HepG2 (cell line): ENCODE results near the gene RAB3D. TPM values are rescaled to one million over a fixed set of nuclear protein-coding genes. Genes with fewer than 3 reads are reported as not detected.

Experiments
- ATF6 ChIP-seq: sonication (generic); formaldehyde crosslinking; conservative IDR thresholded peaks from 2 replicates; pipeline ENCODE4 v1.4.0; 2020; ENCODE audit warnings: missing genetic modification reagents
- CBX1 ChIP-seq: IDR thresholded peaks from one replicate; pipeline ENCODE4 v1.6.1; 2016; ENCODE audit warnings: antibody characterized with exemption, low read depth
- KLF9 ChIP-seq: IDR thresholded peaks from 2 replicates; pipeline ENCODE4 v1.6.1; 2016; ENCODE audit warnings: low read depth
- MXD1 ChIP-seq: sonication (generic); formaldehyde crosslinking; IDR thresholded peaks from 2 replicates; pipeline ENCODE4 v1.4.0; 2020; ENCODE audit warnings: mild to moderate bottlenecking, missing genetic modification reagents
- THRA ChIP-seq: sonication (generic); formaldehyde crosslinking; IDR thresholded peaks from 2 replicates; pipeline ENCODE4 v1.4.0; 2020; ENCODE audit warnings: missing genetic modification reagents, borderline replicate concordance
- YY1 ChIP-seq: IDR thresholded peaks from 2 replicates; pipeline ENCODE4 v1.6.1; 2011; ENCODE audit warnings: low read length, low read depth, moderate library complexity, mild to moderate bottlenecking; ENCODE audit not compliant: insufficient read depth, insufficient replicate concordance
- ZKSCAN5 ChIP-seq: sonication (generic); formaldehyde crosslinking; IDR thresholded peaks from 2 replicates; pipeline ENCODE4 v1.5.1; 2020; ENCODE audit warnings: mild to moderate bottlenecking, missing genetic modification reagents
- ZNF251 ChIP-seq: sonication (generic); formaldehyde crosslinking; IDR thresholded peaks from 2 replicates; pipeline ENCODE4 v1.9.0; 2021; ENCODE audit warnings: mild to moderate bottlenecking, missing genetic modification reagents
- ZNF484 ChIP-seq: sonication (generic); formaldehyde crosslinking; IDR thresholded peaks from 2 replicates; pipeline ENCODE4 v1.5.1; 2020; ENCODE audit warnings: mild to moderate bottlenecking, low read depth, missing genetic modification reagents, borderline replicate concordance
- ZNF543 ChIP-seq: sonication (generic); formaldehyde crosslinking; IDR thresholded peaks from 2 replicates; pipeline ENCODE4 v1.4.0; 2020; ENCODE audit warnings: mild to moderate bottlenecking, missing genetic modification reagents
- ZNF619 ChIP-seq: sonication (generic); formaldehyde crosslinking; IDR thresholded peaks from 2 replicates; pipeline ENCODE4 v1.4.0; 2020; ENCODE audit warnings: mild to moderate bottlenecking, missing genetic modification reagents
- ZNF629 ChIP-seq: sonication (generic); formaldehyde crosslinking; conservative IDR thresholded peaks from 2 replicates; pipeline ENCODE4 v1.5.0; 2020; ENCODE audit warnings: missing genetic modification reagents
- ZNF674 ChIP-seq: sonication (generic); formaldehyde crosslinking; IDR thresholded peaks from 2 replicates; pipeline ENCODE4 v1.5.0; 2020; ENCODE audit warnings: low read depth, mild to moderate bottlenecking, missing genetic modification reagents
- ZNF749 ChIP-seq: sonication (generic); formaldehyde crosslinking; IDR thresholded peaks from 2 replicates; pipeline ENCODE4 v1.8.0; 2022; ENCODE audit warnings: mild to moderate bottlenecking, missing genetic modification reagents, moderate library complexity, borderline replicate concordance
- polyA plus RNA-seq, 8 experiments: library from polyadenylated mRNA; depleted of rRNA in 3 of 8; stranded (reverse) in 7 of 8; unstranded in 1 of 8; fragments of >200 nt; fragmentation: Illumina TruSeq in 4 of 8; extraction: Trizol in 4 of 8; gene quantifications; 2 replicates each; pipeline versions ENCODE4 v1.2.1 to v1.2.3, GENCODE V29; 2011 to 2016; ENCODE audit warnings: low read depth in 4 of 8, missing spikeins in 1 of 8, mixed read lengths in 1 of 8; ENCODE audit not compliant: insufficient read depth in 1 of 8
- total RNA-seq, 5 experiments: library from RNA; depleted of rRNA; stranded (reverse); fragments of >200 nt; fragmentation: Illumina TruSeq; extraction: Trizol; gene quantifications; 2 replicates each; pipeline ENCODE4 v1.2.3, GENCODE V29; 2016; ENCODE audit warnings: low read depth in 1 of 5
- TF ChIP-seq, protein P1 (sequence below): sonication (generic); formaldehyde crosslinking; IDR thresholded peaks from 2 replicates; pipeline ENCODE4 v1.4.0; 2020; ENCODE audit warnings: missing genetic modification reagents, mild to moderate bottlenecking, borderline replicate concordance
- TF ChIP-seq, protein P2 (sequence below): fragments of 450-650 bp; IDR thresholded peaks from 2 replicates; pipeline ENCODE4 v1.6.1; 2017

RAB3D gene
- total and polyA plus RNA-seq, 2 of the 13 experiments (the other 11 are each of a cell fraction or from before 2014, with no cell fraction given): 2.0 to 16.1 TPM

- TF ChIP-seq YY1: peak; percentile 86
- TF ChIP-seq, protein P1, sequence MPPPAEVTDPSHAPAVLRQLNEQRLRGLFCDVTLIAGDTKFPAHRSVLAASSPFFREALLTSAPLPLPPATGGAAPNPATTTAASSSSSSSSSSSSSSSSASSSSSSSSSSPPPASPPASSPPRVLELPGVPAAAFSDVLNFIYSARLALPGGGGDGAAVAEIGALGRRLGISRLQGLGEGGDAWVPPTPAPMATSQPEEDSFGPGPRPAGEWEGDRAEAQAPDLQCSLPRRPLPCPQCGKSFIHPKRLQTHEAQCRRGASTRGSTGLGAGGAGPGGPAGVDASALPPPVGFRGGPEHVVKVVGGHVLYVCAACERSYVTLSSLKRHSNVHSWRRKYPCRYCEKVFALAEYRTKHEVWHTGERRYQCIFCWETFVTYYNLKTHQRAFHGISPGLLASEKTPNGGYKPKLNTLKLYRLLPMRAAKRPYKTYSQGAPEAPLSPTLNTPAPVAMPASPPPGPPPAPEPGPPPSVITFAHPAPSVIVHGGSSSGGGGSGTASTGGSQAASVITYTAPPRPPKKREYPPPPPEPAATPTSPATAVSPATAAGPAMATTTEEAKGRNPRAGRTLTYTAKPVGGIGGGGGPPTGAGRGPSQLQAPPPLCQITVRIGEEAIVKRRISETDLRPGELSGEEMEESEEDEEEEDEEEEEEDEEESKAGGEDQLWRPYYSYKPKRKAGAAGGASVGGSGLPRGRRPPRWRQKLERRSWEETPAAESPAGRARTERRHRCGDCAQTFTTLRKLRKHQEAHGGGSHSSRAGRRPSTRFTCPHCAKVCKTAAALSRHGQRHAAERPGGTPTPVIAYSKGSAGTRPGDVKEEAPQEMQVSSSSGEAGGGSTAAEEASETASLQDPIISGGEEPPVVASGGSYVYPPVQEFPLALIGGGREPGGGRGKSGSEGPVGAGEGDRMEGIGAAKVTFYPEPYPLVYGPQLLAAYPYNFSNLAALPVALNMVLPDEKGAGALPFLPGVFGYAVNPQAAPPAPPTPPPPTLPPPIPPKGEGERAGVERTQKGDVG (CRISPR knock-in tag): no peak
- TF ChIP-seq ZNF543 (CRISPR knock-in tag): no peak
- no peak for TF ChIP-seq ZNF619 (CRISPR knock-in tag)
- TF ChIP-seq ZNF674 (CRISPR knock-in tag): no peak
- 0 out of 2 replicates have a peak, but pooled peaks have one; percentile 42 for TF ChIP-seq MXD1
- TF ChIP-seq, protein P2, sequence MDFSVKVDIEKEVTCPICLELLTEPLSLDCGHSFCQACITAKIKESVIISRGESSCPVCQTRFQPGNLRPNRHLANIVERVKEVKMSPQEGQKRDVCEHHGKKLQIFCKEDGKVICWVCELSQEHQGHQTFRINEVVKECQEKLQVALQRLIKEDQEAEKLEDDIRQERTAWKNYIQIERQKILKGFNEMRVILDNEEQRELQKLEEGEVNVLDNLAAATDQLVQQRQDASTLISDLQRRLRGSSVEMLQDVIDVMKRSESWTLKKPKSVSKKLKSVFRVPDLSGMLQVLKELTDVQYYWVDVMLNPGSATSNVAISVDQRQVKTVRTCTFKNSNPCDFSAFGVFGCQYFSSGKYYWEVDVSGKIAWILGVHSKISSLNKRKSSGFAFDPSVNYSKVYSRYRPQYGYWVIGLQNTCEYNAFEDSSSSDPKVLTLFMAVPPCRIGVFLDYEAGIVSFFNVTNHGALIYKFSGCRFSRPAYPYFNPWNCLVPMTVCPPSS: no peak
- no peak for TF ChIP-seq ZNF251
- TF ChIP-seq ATF6: no peak
- TF ChIP-seq KLF9 (CRISPR knock-in tag): no peak
- no peak; the same call in 1 of the 2 replicates for TF ChIP-seq ZNF749 (CRISPR knock-in tag)
- TF ChIP-seq ZNF484: no peak
- peak; percentile 91 for TF ChIP-seq ZNF629 (CRISPR knock-in tag)
- TF ChIP-seq ZKSCAN5 (CRISPR knock-in tag): no peak
- TF ChIP-seq THRA (CRISPR knock-in tag): peak; percentile 37; the same call in 1 of the 2 replicates
- TF ChIP-seq CBX1: peak; percentile 31
Measured at GRCh38 chr19:11374433-11375142, 35.1 kb upstream of the RAB3D start, which contains the start of gene SWSAP1 (continued).
